K562 (cell line): ENCODE measurements around the gene SAMD4A. TPM values are rescaled to one million over a fixed set of nuclear protein-coding genes. Genes with fewer than 3 reads are reported as not detected.
A peak's percentile ranks its signal among the peaks of the same experiment; 100 is the strongest.

ENCODE experiments used
- ATAC-seq: fragments of 200-7000 bp; cut with Tn5 transposase; 3 replicates; pipeline ENCODE4 v1.9.1; 2020; ENCODE audit warnings: moderate library complexity
- BruUV-seq: library from RNA; stranded (reverse); fragments of 400-500 nt; replicated peaks from 2 replicates; lab custom pipeline; 2021; lab: Mats Ljungman, UMichigan
- CTCF ChIA-PET: fragments of 300-600 bp; formaldehyde crosslinking; extraction: SDS; loops from one replicate; lab custom pipeline; 2021; ENCODE audit warnings: low intra/inter-chr PET ratio; lab: Yijun Ruan, JAX
- POLR2A ChIA-PET: fragments of 300-600, 350-650 bp; sonication (Branson Sonifier 250); formaldehyde crosslinking; extraction: SDS; loops from one replicate; lab custom pipeline; 2021; ENCODE audit warnings: antibody characterized with exemption, inconsistent platforms; lab: Yijun Ruan, JAX
- DNase-seq, 4 experiments: peaks; one replicate each; pipeline versions ENCODE4 v3.0.0 to v3.0.0-alpha.2; 2011 to 2018; ENCODE audit warnings: low spot score in 3 of 4, mixed read lengths in 3 of 4; ENCODE audit errors: extremely low read depth in 1 of 4
- FAIRE-seq: peaks from 2 replicates; lab custom pipeline; 2011; peaks lifted over from hg19 to GRCh38; lab: Jason Lieb, UNC
- H2AFZ ChIP-seq: 2 replicates; pipeline ENCODE4 v1.6.0; 2011; ENCODE audit warnings: low read depth, low read length, control low read depth, inconsistent platforms
- H3K27ac ChIP-seq: fragments of 200-600 bp; 3 replicates; pipeline ENCODE4 v1.8.0; 2011; ENCODE audit warnings: low read depth, mild to moderate bottlenecking, control low read depth, inconsistent platforms, low read length, moderate library complexity, mixed read lengths; ENCODE audit errors: extremely low read depth
- H3K27me3 ChIP-seq, 2 experiments: fragments of 300-600 bp in 1 of 2; 2 replicates in 1 of 2; 3 replicates in 1 of 2; pipeline versions ENCODE4 v1.6.0 to v1.8.0; 2011; ENCODE audit warnings: inconsistent platforms in 2 of 2, low read length in 2 of 2, mild to moderate bottlenecking in 1 of 2, mixed read lengths in 1 of 2, moderate library complexity in 1 of 2; ENCODE audit not compliant: control insufficient read depth in 2 of 2, insufficient read depth in 2 of 2
- H3K36me3 ChIP-seq: fragments of 300-600 bp; 3 replicates; pipeline ENCODE4 v1.8.0; 2011; ENCODE audit warnings: mild to moderate bottlenecking, low read length, inconsistent platforms; ENCODE audit not compliant: control insufficient read depth, insufficient read depth
- H3K4me1 ChIP-seq, 2 experiments: fragments of 200-600 bp in 1 of 2; replicated peaks in 1 of 2; 2 replicates in 1 of 2; 3 replicates in 1 of 2; pipeline versions ENCODE4 v1.5.1 to v1.8.0; 2011; ENCODE audit warnings: inconsistent platforms in 2 of 2, low read length in 2 of 2, mild to moderate bottlenecking in 1 of 2, mixed read lengths in 1 of 2, moderate library complexity in 1 of 2; ENCODE audit not compliant: control insufficient read depth in 2 of 2, insufficient read depth in 2 of 2
- H3K4me2 ChIP-seq: 2 replicates; pipeline ENCODE4 v1.6.1; 2011; ENCODE audit warnings: low read length, control low read depth, inconsistent platforms, mixed read lengths; ENCODE audit not compliant: insufficient read depth
- H3K4me3 ChIP-seq: fragments of 200-600 bp; sonication (generic), shearing (Covaris generic); 2 replicates; pipeline ENCODE4 v1.5.1; 2016; ENCODE audit warnings: control low read depth, inconsistent platforms
- H3K79me2 ChIP-seq: fragments of 200-600 bp; 3 replicates; pipeline ENCODE4 v1.8.0; 2011; ENCODE audit warnings: low read length, inconsistent platforms; ENCODE audit not compliant: control insufficient read depth, insufficient read depth
- H3K9ac ChIP-seq, 2 experiments: 2 replicates each; pipeline versions ENCODE4 v1.6.0 to v1.6.1; 2011; ENCODE audit warnings: low read depth in 2 of 2, low read length in 2 of 2, control low read depth in 1 of 2, inconsistent platforms in 1 of 2, mild to moderate bottlenecking in 1 of 2, mixed read lengths in 1 of 2; ENCODE audit not compliant: insufficient read depth in 1 of 2
- H3K9me1 ChIP-seq: one replicate; pipeline ENCODE4 v1.6.0; 2011; ENCODE audit warnings: inconsistent platforms, mild to moderate bottlenecking, low read length, moderate library complexity; ENCODE audit not compliant: control insufficient read depth, insufficient read depth
- H3K9me3 ChIP-seq: replicated peaks from 2 replicates; pipeline ENCODE4 v1.5.1; 2011; ENCODE audit warnings: low read depth, low read length, inconsistent platforms; ENCODE audit not compliant: control insufficient read depth, insufficient read depth
- H4K20me1 ChIP-seq: replicated peaks from 2 replicates; pipeline ENCODE4 v1.6.1; 2011; ENCODE audit warnings: low read length, inconsistent platforms, mixed read lengths; ENCODE audit not compliant: control insufficient read depth, insufficient read depth
- C11orf30 ChIP-seq: fragments of 450-650 bp; IDR thresholded peaks from 2 replicates; pipeline ENCODE4 v1.6.1; 2016; ENCODE audit warnings: low read depth, mild to moderate bottlenecking
- HNRNPUL1 ChIP-seq: fragments of 200-400 bp; formaldehyde crosslinking; IDR thresholded peaks from 2 replicates; pipeline ENCODE4 v1.6.1; 2017; ENCODE audit warnings: low read length
- MAFF ChIP-seq: IDR thresholded peaks from 2 replicates; pipeline ENCODE4 v1.6.1; 2012; ENCODE audit warnings: low read length, improper control_type of control experiment
- MAFG ChIP-seq: fragments of 450-650 bp; conservative IDR thresholded peaks from 2 replicates; pipeline ENCODE4 v1.6.1; 2016; ENCODE audit warnings: missing genetic modification characterization, missing compliant biosample characterization
- MAFK ChIP-seq: IDR thresholded peaks from 2 replicates; pipeline ENCODE4 v1.6.1; 2011; ENCODE audit warnings: low read length, improper control_type of control experiment
- PKNOX1 ChIP-seq: fragments of 450-650 bp; IDR thresholded peaks from 2 replicates; pipeline ENCODE4 v1.6.1; 2016
- ZNF316 ChIP-seq: fragments of 450-650 bp; IDR thresholded peaks from 2 replicates; pipeline ENCODE4 v1.6.1; 2016
- ZNF449 ChIP-seq: fragments of 250-450 bp; sonication (Bioruptor Pico); IDR thresholded peaks from 2 replicates; pipeline ENCODE4 v1.8.0; 2022; ENCODE audit warnings: moderate library complexity, mild to moderate bottlenecking, inconsistent platforms
- WGBS: fragments of 100-300 bp; shearing (Covaris generic); methylation state at CpG from one replicate; pipeline ENCODE4 v1.1.6; 2016; ENCODE audit warnings: low coverage, mixed read lengths; ENCODE audit not compliant: insufficient coverage; ENCODE audit errors: missing lambda C conversion rate; 5-methylcytosine and 5-hydroxymethylcytosine counted together
- in situ Hi-C: fragments of 300-500 bp; cut with MboI; formaldehyde crosslinking; loops from 4 replicates; pipeline ENCODE4 v1.15.0; 2018; ENCODE audit warnings: inconsistent platforms, mixed read lengths
- intact Hi-C: fragments of 100-400 bp; cut with micrococcal nuclease; formaldehyde crosslinking; loops from 2 replicates; pipeline ENCODE4 v1.14.2; 2022
- polyA plus RNA-seq, 8 experiments: library from polyadenylated mRNA; depleted of rRNA in 4 of 8; stranded (reverse) in 5 of 8; unstranded in 3 of 8; fragments of >200 nt; fragmentation: Nextera tagmentation in 2 of 8; fragmentation: Illumina TruSeq in 1 of 8; extraction: Ambion mirVana in 2 of 8; extraction: Trizol in 1 of 8; gene quantifications; 2 replicates each; pipeline versions ENCODE4 v1.2.1 to v1.2.3, GENCODE V29; 2011 to 2014; ENCODE audit warnings: inconsistent platforms in 1 of 8, missing spikeins in 1 of 8
- total RNA-seq, 7 experiments: library from RNA; depleted of rRNA in 6 of 7; stranded (reverse); fragments of >200 nt in 6 of 7; fragmentation: Illumina TruSeq in 2 of 7; extraction: Trizol in 2 of 7; gene quantifications; 2 replicates each; pipeline versions ENCODE4 v1.2.1 to v1.2.3, GENCODE V29; 2011 to 2021; ENCODE audit warnings: low replicate concordance in 1 of 7

SAMD4A gene
- total and polyA plus RNA-seq, 9 of the 15 experiments (the other 6 are each of a cell fraction or from before 2014, with no cell fraction given): 0.66 to 6.8 (median 3.3) TPM

GRCh38 chr14:54532111-54533012 lies 34.6 kb upstream of the SAMD4A start:
- no peak for ATAC-seq
- in situ Hi-C loops: no loop called here
- CTCF ChIA-PET: no interaction called here

More at GRCh38 chr14:54532111-54533012, 34.6 kb upstream of the SAMD4A start:
- Histone ChIP-seq H3K4me2 (no peak overlapping the region), H3K79me2 (no peaks in the 10 kb centered on the region)
- TF ChIP-seq MAFF: peak; percentile 47
- TF ChIP-seq HNRNPUL1: no peak
- peak; percentile 66 for TF ChIP-seq ZNF316
- peak; percentile 51; the same call in 1 of the 2 replicates for TF ChIP-seq C11orf30
- TF ChIP-seq MAFG (tag): 0 out of 2 replicates have a peak, but pooled peaks have one; percentile 23
- no peak for TF ChIP-seq PKNOX1
- no peak for TF ChIP-seq ZNF449 (CRISPR knock-in tag)
- TF ChIP-seq MAFK: peak; percentile 37; the same call in 1 of the 2 replicates
- TF ChIP-seq, all 486 proteins: peak for 5
- no peaks in the 10 kb centered on the region for H3K9me1 ChIP-seq
- no peak overlapping the region for H3K27ac ChIP-seq
- H3K27me3 ChIP-seq: no peaks in the 10 kb centered on the region
- FAIRE-seq (no peak), DNase-seq (no peak)
- no peak overlapping the region for H2AFZ ChIP-seq
- BruUV-seq: no TSS peak
- H3K4me1 ChIP-seq: no peaks in the 10 kb centered on the region
- WGBS: 93% methylated on average over 3 of the region's 3 CpGs
- H3K4me3 ChIP-seq: no peak overlapping the region
- intact Hi-C loops: no loop called here
- H3K36me3 ChIP-seq: no peaks in the 10 kb centered on the region
- H3K9ac ChIP-seq: no peak overlapping the region
- no peaks in the 10 kb centered on the region for H4K20me1 ChIP-seq
- POLR2A ChIA-PET: interaction anchor here (0.5 to 0.6 kb wide), 2 partner anchors 68 to 336 kb away, joined by 4 read pairs; no protein-coding TSS in a partner anchor
- H3K9me3 ChIP-seq: no peaks in the 10 kb centered on the region
